ENCODE measurements around the gene ZNF408.

ZNF408 gene

GRCh38 chr11:46675949-46676348 is 24.9 kb upstream of the ZNF408 start:
- DNase-seq (ENCODE audit: low read depth in 2 of 2), result no peak

- no peak for DNase-seq (ENCODE audit: low read depth in 2 of 2)
These were observed 24.2 kb upstream of the ZNF408 start for GRCh38 chr11:46676436-46677158.

- DNase-seq (ENCODE audit: low read depth in 2 of 2), result no peak
These were observed 23.7 kb upstream of the ZNF408 start for GRCh38 chr11:46677169-46677568.

GRCh38 chr11:46677991-46678740 is 22.7 kb upstream of the ZNF408 start:
- DNase-seq (ENCODE audit: low read depth in 2 of 2), result no peak

- DNase-seq (ENCODE audit: low read depth in 2 of 2), result no peak
These were observed 22.1 kb upstream of the ZNF408 start for GRCh38 chr11:46678741-46679130.

- DNase-seq (ENCODE audit: low read depth in 2 of 2), result no peak
These were observed 21.3 kb upstream of the ZNF408 start for GRCh38 chr11:46679241-46680163.

- DNase-seq (ENCODE audit: low read depth in 2 of 2), result no peak
These were observed 20.6 kb upstream of the ZNF408 start for GRCh38 chr11:46680164-46680760.

- no peak for DNase-seq (ENCODE audit: low read depth in 2 of 2)
These were observed 20.0 kb upstream of the ZNF408 start for GRCh38 chr11:46680815-46681214.

- DNase-seq (ENCODE audit: low read depth in 2 of 2), result no peak
These were observed 19.0 kb upstream of the ZNF408 start for GRCh38 chr11:46681814-46682213.

- no peak for DNase-seq (ENCODE audit: low read depth in 2 of 2)
These were observed 17.8 kb upstream of the ZNF408 start for GRCh38 chr11:46682773-46683752.

GRCh38 chr11:46684367-46684766 is 16.5 kb upstream of the ZNF408 start:
- no peak for DNase-seq (ENCODE audit: low read depth in 2 of 2)

- no peak for DNase-seq (ENCODE audit: low read depth in 2 of 2)
These were observed 13.7 kb upstream of the ZNF408 start for GRCh38 chr11:46686886-46687795.

GRCh38 chr11:46690702-46691101 is 10.1 kb upstream of the ZNF408 start:
- no peak for DNase-seq (ENCODE audit: low read depth in 2 of 2)

- DNase-seq (ENCODE audit: low read depth in 2 of 2), result no peak
These were observed 8.4 kb upstream of the ZNF408 start for GRCh38 chr11:46692450-46692849.

- DNase-seq (ENCODE audit: low read depth in 2 of 2), result no peak
These were observed 7.2 kb upstream of the ZNF408 start for GRCh38 chr11:46693597-46694012.

- no peak for DNase-seq (ENCODE audit: low read depth in 2 of 2)
These were observed 6.8 kb upstream of the ZNF408 start for GRCh38 chr11:46694072-46694471.

GRCh38 chr11:46694607-46695006 is 6.2 kb upstream of the ZNF408 start:
- no peak for DNase-seq (ENCODE audit: low read depth in 2 of 2)

- DNase-seq (ENCODE audit: low read depth in 2 of 2), result no peak
These were observed 5.3 kb upstream of the ZNF408 start for GRCh38 chr11:46695345-46696211.

- no peak for DNase-seq (ENCODE audit: low read depth in 2 of 2)
These were observed 4.6 kb upstream of the ZNF408 start for GRCh38 chr11:46696212-46696558.

All from stimulated activated CD4-positive, alpha-beta T cell treated with anti-CD3 and anti-CD28 coated beads, Interleukin-1b, Interleukin-23, amount 100 ng/mL, for 1 hour (primary cell).